GM21381 (cell line): ENCODE measurements around the gene ZDHHC13.

ENCODE experiments used
- ATAC-seq: cut with Tn5 transposase; IDR thresholded peaks from one replicate; pipeline ENCODE4 v1.9.1; 2021; ENCODE audit warnings: mild to moderate bottlenecking, moderate library complexity; ENCODE audit not compliant: unreplicated experiment

The ZDHHC13 gene

DNA sequence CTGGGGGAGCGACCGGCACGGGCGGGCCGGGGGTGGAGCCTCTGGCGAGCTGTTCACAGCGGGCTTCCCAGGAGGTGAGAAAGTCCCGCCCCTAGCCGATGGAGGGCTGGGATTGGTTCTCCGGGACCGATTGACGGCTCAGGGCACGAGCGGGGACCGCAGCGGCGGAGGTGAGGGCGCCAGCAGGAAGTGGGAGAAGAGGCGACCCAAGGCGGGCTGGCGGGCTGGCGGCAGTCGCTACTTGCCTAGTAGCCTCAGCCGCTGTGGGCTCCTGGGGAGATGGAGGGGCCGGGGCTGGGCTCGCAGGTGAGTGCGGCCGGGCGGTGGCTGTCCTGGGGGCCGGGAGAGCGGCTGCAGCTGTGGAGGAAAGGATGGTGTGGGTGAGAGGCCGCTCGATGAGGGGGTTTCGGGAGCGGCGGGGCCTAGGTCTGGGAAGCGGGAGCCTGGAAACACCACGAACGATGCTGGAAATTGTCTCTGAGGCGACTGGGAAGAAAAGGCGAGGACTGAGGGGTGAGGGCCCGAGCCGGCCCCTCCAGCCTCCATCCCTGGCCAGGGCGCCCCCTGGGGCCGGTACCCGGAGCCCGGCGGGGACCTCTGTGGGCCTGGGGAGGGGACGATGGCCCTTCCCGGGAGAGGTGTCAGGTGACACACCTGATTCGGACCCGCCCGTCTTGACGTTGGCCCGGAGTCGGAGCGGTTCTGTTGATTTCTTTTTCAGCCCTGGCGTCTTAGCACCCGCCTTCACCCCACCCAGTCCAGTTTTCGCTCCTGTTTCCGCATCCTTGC is at the start of gene ZDHHC13:
ZDHHC13 (plus strand) TSS at position 198 of the 789 bp plus-strand sequence; CDS start at position 280, 82 bp downstream.
- ATAC-seq, result peak; percentile 99

DNA sequence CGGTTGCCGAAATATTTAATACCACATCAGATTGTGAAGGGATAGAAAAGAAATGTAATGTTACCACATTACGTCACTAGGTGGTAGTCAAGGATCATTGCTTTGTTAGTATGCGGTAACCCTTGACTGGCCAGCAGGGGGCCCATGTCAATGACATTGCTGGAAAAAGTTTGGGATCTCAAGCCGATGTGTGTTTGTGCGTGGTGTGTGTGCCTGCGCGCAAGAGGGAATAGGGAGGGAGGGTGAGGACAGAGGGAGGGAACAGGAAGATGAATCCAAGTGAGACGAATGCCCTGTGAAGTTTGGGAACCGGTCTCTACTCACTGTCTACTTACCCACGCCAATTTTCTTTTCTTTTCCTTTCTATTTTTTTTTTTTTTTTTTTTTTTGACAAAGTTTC is 45.7 kb upstream of the ZDHHC13 start:
- peak; percentile 88 for ATAC-seq

GRCh38 chr11:19072464-19072863 is 44.5 kb upstream of the ZDHHC13 start:
- ATAC-seq, result no peak

DNA sequence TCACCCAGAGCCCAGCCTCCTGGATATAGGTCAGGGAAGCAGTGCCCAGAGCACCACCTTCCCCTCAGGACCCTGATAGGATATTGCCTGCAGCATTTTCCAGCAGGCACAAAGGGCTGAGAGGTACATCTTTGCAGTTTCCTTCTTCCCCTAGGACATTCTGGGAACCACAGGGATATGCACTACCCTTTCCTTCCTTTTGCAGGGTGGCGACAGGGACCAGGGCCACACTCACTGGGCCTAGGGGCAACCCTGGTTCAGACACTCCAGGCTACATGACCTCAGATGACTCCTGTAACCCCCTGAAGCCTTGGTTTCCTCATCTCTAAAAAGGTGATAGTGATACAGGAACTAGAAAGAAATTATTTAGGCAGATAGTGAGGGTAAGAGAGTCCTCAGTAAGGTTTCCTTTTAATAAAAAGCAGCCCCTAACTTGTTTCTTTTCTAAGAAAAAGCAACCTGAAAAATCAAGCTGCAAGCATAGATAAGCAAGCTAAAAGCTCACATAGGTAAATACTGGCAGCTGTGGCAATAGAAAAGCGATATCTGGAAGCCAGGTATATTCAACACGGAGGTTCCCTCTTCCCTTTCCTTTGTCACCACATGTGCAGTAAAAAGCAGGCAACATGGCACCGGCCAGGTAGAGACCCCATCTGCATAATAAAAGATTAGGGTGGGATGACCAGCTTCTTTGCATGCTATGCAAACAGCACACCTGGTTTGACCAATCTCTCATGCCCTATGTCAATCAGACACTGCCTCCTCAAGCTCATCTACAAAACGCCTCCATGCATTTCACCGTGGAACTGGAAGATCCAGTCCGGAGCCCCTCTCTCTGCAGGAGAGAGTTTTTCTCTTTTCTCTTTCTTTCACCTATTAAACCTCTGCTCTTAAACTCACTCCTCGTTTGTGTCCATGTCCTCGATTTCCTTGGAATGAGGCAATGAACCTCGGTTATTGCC is 43.2 kb upstream of the ZDHHC13 start:
- ATAC-seq, result no peak

DNA sequence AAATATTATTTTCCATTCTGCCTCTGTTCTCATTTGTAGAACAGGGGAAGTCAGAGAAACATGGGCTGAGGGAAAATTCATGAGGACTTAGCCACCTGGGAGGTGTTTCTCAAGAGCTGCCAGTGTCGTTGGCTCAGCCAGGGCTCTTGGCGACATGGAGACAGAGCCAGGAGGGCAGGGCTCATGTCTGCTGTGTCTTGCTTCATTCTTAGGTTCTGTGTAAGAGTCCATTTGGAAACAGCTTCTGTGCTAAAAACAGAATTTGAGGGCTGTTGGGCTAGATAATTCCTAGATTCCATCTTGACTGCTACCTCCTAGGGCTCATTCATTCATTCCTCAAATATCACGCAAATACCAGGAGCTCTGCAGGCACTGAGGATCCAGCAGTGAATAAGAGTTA is 41.3 kb upstream of the ZDHHC13 start:
- no peak for ATAC-seq

GRCh38 chr11:19076744-19077589 is 40.0 kb upstream of the ZDHHC13 start:
- peak; percentile 64 for ATAC-seq

DNA sequence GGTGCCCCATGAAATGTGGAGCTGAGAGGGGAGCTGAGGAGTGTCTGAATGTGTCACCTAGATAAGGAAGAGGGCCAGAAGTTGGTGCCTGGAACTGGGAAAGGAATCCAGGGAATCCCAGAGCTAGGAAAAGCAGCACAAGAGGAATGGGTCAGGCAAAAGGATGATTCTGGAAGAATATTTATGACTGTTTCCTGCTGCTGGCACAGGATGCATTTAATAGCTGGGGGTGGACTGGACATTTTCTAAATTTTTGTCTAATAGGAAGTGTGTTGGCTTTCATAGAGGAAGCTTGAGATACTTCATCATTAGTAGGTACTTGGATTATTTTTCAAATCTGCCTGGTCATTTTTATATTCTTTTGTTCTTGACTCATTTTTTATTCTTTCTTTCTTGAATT is 39.0 kb upstream of the ZDHHC13 start:
- ATAC-seq, result no peak

- no peak for ATAC-seq
Measured at GRCh38 chr11:19079643-19080440, 37.1 kb upstream of the ZDHHC13 start.

DNA sequence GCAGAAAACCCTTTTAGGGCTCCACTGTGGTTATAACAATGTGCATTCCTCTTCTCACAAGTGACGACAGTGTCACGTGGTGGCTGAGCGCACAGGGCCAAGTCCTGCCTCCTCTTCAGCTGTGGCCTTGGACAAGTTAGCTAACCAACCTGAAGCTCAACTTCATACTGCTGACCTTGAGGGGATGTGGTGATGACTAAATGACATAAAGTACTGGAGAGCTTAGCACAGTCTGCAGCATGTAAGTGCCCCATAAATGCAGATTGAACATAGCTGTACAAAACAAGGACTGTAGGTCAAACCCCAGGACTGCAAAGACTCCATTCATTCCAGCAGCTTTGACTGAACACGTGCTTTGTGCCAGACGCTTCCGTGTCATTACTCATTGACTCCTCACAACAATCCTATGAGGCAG is 36.4 kb upstream of the ZDHHC13 start:
- no peak for ATAC-seq

DNA sequence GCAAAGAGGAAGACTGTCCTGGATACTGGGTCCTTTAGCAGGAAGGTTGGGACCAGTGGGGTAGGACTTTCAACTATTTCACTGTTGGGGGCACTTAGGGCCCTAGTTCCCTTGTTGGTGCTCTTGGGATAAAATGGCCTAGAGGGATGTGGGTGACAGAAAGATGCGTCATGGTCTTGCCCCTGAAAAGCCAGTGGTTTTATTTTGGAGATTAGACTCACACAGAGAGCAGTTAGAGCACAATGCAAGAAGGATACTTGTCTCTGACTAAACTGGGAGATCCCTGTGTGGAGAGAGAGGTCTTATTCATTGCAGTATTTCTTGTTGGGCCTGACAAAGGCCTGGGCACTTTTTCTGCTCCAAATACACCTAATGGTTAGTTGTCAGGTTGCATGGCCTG is 33.8 kb upstream of the ZDHHC13 start:
- ATAC-seq, result no peak

- ATAC-seq, result no peak
Measured at GRCh38 chr11:19084661-19085315, 32.2 kb upstream of the ZDHHC13 start.

GRCh38 chr11:19087658-19088057 is 29.3 kb upstream of the ZDHHC13 start:
- no peak for ATAC-seq

DNA sequence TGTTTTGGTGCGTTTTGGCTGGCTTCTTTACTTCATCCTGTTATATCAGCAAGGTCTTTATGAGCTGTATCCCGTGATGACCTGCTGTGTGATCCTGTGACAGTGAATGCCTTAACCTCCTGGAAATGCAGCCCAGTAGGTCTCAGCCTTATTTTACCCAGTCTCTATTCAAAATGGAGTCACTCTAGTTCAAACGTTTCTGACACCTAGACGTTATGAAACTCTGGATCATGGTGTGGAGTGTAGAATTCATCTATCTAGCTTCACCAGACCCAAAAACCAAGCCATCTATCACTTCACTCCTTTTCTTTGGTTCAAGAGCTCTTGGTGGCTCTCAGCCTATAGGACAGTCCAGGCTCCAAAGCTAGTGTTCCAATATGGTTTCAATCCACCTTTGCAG is 28.2 kb upstream of the ZDHHC13 start:
- ATAC-seq, result no peak

- ATAC-seq, result no peak
Measured at GRCh38 chr11:19089421-19089820, 27.5 kb upstream of the ZDHHC13 start.

DNA sequence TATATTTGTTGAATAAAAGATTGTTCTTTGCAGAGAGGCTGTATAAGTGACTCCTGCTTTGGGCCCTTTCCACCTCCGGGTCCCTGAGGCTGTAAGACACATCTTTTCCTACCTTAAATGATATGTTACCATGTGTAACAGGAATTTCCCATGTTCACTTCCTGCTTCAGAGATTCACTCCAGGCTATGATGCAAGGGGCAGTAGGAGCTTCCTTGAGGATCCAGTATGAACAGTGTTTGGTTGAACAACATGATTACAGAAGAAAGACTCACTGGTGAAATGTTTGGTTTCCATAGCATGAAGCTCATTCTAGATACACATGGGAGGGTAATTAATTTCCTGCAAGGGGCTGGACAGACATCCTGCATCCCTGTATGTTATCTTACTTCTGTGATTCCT is 25.6 kb upstream of the ZDHHC13 start:
- no peak for ATAC-seq

DNA sequence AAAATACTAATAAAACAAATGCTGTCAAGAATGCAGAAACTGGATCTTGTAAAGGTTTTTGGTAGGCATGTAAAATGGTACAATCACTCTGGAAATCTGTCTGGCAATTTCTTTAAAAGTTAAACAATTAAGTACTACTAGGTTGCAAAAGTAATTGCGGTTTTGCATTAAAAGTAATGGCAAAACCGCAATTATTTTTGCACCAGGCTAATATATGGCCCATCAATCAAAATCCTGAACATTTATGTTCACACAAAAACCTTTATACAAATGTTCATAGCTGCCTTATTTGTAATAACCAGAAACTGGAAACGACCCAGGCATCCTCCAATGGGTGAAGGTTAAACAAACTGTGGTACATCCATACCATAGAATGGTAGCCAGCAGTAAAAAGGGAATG is 24.6 kb upstream of the ZDHHC13 start:
- ATAC-seq, result no peak

DNA sequence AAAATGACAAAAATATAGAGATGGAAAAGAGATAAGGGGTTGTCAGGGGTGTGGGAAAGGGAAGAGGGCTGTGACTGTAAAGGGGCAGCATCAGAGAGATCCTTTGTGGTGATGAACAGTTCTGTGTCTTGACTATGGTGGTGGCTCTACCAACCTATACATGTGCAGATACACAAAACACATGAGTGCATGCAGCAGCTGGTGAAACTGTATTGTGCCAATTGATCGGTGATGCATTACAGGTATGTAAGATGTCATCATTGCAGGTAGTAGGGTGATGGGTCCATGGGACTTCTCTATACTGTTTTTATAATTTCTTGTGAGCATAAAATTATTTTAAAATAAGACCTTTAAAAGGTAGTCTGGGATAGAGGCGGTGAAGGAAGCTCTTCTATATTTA is 24.1 kb upstream of the ZDHHC13 start:
- no peak for ATAC-seq

- ATAC-seq, result no peak
Measured at GRCh38 chr11:19093976-19094375, 23.0 kb upstream of the ZDHHC13 start.

DNA sequence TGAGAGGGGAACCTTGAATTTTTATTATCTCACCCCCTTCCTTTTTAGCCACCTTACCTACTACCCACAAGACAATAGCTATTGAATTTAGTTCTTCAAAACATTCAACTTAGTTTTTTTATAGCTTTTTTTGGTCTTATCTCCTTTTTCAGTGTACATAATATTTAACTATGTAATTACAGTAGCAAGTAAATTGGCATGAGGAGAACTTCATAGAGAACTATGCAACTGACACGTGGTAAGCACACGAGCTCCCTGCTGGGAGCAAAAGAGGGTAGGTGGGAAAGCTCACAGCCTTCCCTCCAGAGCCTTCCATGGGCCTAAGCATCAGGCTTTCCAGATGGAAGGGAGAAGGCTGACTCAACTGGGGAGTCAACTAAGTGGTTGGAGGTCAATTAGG is 22.1 kb upstream of the ZDHHC13 start:
- no peak for ATAC-seq

- ATAC-seq, result no peak
Measured at GRCh38 chr11:19099093-19099492, 17.9 kb upstream of the ZDHHC13 start.
